ENCODE data around the gene ZNF624. TPM values are rescaled to one million over a fixed set of nuclear protein-coding genes. Genes with fewer than 3 reads are reported as not detected.

The ZNF624 gene
- total and polyA plus RNA-seq, 2 experiments from 2014 or later: 2.7 to 3.9 TPM

DNA sequence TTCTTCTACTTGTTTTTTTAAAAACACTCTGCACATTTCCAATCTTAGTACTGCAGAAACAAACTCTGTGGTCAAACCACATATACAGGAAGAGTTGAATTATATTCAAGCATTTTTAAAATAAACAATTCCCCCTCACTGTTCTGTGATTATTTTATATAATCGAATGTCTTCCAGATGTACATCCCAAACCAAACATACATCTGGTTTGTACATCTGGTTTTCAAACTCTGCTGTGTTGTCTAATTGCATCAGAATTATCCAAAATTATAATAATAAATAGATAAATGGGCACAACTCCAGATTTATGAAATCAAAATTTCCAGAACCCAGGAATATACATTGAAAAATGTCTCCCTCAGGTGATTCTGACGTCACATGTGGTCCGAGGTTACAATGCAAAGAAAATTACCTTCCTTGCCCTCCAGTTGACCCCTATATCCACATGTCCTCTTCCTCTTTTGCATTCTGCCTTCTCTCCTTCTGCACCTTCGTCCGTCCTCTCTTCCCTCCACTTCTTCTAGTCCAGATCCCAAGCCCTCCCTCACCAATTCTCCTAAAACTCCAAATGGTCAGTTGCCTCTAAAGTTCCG is 23.1 kb upstream of the ZNF624 start:
- Histone ChIP-seq H3K4me3 (no peak overlapping the region), H3K36me3 (ENCODE audit: insufficient read depth) (no peaks in the 10 kb centered on the region), H3K27ac (ENCODE audit: low read depth) (no peak overlapping the region), H3K79me2 (replicated peaks; ENCODE audit: insufficient read depth) (no peaks in the 10 kb centered on the region), H3F3A (replicated peaks; ENCODE audit: low read depth) (no peaks in the 10 kb centered on the region), H3K4me2 (no peak overlapping the region), H3K4me1 (ENCODE audit: insufficient read depth) (peaks cover 4% of the 10 kb centered on the region; the same call in 1 of the 2 replicates), H2AFZ (0 out of 2 replicates have a peak overlapping the region, but pooled peaks have one; percentile 43), H3K27me3 (ENCODE audit: insufficient read depth) (no peaks in the 10 kb centered on the region), H3K9me2 (ENCODE audit: insufficient read depth) (no peaks in the 10 kb centered on the region), H4K20me1 (replicated peaks; ENCODE audit: insufficient read depth) (no peaks in the 10 kb centered on the region)
- no peaks in the 10 kb centered on the region for H3K9me3 Mint-ChIP-seq
- H3K27ac Mint-ChIP-seq: no peak overlapping the region
- peaks cover 3% of the 10 kb centered on the region for H3K27me3 Mint-ChIP-seq (ENCODE audit: insufficient read depth, low read depth, poor library complexity)
- DNase-seq (ENCODE audit: low spot score) (no peak), ATAC-seq (no peak)
- no peaks in the 10 kb centered on the region for H3K36me3 Mint-ChIP-seq (ENCODE audit: low read depth)
- no peak overlapping the region for H3K4me3 Mint-ChIP-seq
- TF ChIP-seq EZH2phosphoT487 (IDR thresholded peaks at IDR 0.05; ENCODE audit: unreplicated experiment): no peak
- no peak for TF ChIP-seq ZNF114 (CRISPR knock-in tag; IDR thresholded peaks at IDR 0.05)
- TF ChIP-seq STAT1 (IDR thresholded peaks at IDR 0.05; ENCODE audit: unreplicated experiment): no peak
- TF ChIP-seq ZNF331 (CRISPR knock-in tag; IDR thresholded peaks at IDR 0.05; ENCODE audit: low read depth): no peak
- TF ChIP-seq POLR2AphosphoS5 (IDR thresholded peaks at IDR 0.05; ENCODE audit: low read depth): no peak
- TF ChIP-seq, protein P1, sequence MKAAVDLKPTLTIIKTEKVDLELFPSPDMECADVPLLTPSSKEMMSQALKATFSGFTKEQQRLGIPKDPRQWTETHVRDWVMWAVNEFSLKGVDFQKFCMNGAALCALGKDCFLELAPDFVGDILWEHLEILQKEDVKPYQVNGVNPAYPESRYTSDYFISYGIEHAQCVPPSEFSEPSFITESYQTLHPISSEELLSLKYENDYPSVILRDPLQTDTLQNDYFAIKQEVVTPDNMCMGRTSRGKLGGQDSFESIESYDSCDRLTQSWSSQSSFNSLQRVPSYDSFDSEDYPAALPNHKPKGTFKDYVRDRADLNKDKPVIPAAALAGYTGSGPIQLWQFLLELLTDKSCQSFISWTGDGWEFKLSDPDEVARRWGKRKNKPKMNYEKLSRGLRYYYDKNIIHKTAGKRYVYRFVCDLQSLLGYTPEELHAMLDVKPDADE (IDR thresholded peaks at IDR 0.05): no peak
- TF ChIP-seq NANOG (IDR thresholded peaks at IDR 0.05; ENCODE audit: borderline replicate concordance): no peak
- no peak for TF ChIP-seq CREB1 (CRISPR knock-in tag; IDR thresholded peaks at IDR 0.05; ENCODE audit: low read depth)
- TF ChIP-seq, protein P2, sequence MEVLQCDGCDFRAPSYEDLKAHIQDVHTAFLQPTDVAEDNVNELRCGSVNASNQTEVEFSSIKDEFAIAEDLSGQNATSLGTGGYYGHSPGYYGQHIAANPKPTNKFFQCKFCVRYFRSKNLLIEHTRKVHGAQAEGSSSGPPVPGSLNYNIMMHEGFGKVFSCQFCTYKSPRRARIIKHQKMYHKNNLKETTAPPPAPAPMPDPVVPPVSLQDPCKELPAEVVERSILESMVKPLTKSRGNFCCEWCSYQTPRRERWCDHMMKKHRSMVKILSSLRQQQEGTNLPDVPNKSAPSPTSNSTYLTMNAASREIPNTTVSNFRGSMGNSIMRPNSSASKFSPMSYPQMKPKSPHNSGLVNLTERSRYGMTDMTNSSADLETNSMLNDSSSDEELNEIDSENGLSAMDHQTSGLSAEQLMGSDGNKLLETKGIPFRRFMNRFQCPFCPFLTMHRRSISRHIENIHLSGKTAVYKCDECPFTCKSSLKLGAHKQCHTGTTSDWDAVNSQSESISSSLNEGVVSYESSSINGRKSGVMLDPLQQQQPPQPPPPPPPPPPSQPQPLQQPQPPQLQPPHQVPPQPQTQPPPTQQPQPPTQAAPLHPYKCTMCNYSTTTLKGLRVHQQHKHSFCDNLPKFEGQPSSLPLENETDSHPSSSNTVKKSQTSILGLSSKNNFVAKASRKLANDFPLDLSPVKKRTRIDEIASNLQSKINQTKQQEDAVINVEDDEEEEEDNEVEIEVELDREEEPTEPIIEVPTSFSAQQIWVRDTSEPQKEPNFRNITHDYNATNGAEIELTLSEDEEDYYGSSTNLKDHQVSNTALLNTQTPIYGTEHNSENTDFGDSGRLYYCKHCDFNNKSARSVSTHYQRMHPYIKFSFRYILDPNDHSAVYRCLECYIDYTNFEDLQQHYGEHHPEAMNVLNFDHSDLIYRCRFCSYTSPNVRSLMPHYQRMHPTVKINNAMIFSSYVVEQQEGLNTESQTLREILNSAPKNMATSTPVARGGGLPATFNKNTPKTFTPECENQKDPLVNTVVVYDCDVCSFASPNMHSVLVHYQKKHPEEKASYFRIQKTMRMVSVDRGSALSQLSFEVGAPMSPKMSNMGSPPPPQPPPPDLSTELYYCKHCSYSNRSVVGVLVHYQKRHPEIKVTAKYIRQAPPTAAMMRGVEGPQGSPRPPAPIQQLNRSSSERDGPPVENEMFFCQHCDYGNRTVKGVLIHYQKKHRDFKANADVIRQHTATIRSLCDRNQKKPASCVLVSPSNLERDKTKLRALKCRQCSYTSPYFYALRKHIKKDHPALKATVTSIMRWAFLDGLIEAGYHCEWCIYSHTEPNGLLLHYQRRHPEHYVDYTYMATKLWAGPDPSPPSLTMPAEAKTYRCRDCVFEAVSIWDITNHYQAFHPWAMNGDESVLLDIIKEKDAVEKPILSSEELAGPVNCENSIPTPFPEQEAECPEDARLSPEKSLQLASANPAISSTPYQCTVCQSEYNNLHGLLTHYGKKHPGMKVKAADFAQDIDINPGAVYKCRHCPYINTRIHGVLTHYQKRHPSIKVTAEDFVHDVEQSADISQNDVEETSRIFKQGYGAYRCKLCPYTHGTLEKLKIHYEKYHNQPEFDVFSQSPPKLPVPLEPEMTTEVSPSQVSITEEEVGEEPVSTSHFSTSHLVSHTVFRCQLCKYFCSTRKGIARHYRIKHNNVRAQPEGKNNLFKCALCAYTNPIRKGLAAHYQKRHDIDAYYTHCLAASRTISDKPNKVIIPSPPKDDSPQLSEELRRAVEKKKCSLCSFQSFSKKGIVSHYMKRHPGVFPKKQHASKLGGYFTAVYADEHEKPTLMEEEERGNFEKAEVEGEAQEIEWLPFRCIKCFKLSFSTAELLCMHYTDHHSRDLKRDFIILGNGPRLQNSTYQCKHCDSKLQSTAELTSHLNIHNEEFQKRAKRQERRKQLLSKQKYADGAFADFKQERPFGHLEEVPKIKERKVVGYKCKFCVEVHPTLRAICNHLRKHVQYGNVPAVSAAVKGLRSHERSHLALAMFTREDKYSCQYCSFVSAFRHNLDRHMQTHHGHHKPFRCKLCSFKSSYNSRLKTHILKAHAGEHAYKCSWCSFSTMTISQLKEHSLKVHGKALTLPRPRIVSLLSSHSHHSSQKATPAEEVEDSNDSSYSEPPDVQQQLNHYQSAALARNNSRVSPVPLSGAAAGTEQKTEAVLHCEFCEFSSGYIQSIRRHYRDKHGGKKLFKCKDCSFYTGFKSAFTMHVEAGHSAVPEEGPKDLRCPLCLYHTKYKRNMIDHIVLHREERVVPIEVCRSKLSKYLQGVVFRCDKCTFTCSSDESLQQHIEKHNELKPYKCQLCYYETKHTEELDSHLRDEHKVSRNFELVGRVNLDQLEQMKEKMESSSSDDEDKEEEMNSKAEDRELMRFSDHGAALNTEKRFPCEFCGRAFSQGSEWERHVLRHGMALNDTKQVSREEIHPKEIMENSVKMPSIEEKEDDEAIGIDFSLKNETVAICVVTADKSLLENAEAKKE (CRISPR knock-in tag; IDR thresholded peaks at IDR 0.05): no peak
- no peak for TF ChIP-seq JUNB (IDR thresholded peaks at IDR 0.05; ENCODE audit: unreplicated experiment)
- TF ChIP-seq, protein P3, sequence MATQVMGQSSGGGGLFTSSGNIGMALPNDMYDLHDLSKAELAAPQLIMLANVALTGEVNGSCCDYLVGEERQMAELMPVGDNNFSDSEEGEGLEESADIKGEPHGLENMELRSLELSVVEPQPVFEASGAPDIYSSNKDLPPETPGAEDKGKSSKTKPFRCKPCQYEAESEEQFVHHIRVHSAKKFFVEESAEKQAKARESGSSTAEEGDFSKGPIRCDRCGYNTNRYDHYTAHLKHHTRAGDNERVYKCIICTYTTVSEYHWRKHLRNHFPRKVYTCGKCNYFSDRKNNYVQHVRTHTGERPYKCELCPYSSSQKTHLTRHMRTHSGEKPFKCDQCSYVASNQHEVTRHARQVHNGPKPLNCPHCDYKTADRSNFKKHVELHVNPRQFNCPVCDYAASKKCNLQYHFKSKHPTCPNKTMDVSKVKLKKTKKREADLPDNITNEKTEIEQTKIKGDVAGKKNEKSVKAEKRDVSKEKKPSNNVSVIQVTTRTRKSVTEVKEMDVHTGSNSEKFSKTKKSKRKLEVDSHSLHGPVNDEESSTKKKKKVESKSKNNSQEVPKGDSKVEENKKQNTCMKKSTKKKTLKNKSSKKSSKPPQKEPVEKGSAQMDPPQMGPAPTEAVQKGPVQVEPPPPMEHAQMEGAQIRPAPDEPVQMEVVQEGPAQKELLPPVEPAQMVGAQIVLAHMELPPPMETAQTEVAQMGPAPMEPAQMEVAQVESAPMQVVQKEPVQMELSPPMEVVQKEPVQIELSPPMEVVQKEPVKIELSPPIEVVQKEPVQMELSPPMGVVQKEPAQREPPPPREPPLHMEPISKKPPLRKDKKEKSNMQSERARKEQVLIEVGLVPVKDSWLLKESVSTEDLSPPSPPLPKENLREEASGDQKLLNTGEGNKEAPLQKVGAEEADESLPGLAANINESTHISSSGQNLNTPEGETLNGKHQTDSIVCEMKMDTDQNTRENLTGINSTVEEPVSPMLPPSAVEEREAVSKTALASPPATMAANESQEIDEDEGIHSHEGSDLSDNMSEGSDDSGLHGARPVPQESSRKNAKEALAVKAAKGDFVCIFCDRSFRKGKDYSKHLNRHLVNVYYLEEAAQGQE (IDR thresholded peaks at IDR 0.05; ENCODE audit: unreplicated experiment): no peak
- no peak for TF ChIP-seq EZH2 (IDR thresholded peaks at IDR 0.05; ENCODE audit: low read depth, unreplicated experiment)
- H3K4me1 Mint-ChIP-seq: peaks cover 9% of the 10 kb centered on the region; the same call in 2 of the 3 replicates
